ENCODE data around the gene ADAMTS2. TPM values are rescaled to one million over a fixed set of nuclear protein-coding genes. Genes with fewer than 3 reads are reported as not detected.
"Not testable (repeated sequence)": the region's sequence is repeated elsewhere in the genome, so short reads cannot be mapped to it uniquely, and the experiment has no call there.

Gene ADAMTS2
- total RNA-seq, 1 donor from 2014 or later = 25.5 TPM

DNA sequence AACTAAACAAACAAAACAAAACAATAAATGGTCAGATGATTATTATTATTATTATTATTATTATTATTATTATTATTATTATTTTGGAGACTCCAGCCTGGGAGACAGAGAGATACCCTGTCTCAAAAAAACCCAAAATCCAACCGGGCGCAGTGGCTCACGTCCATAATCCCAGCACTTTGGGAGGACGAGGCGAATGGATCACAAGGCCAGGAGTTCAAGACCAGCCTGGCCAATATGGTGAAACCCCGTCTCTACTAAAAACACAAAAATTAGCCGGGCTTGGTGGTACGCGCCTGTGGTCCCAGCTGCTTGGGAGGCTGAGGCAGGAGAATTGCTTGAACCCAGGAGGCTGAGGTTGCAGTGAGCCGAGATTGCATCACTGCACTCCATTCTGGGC lies 61.4 kb downstream of the ADAMTS2 start:
- not testable (repeated sequence) for DNase-seq (ENCODE audit: low read depth)

DNA sequence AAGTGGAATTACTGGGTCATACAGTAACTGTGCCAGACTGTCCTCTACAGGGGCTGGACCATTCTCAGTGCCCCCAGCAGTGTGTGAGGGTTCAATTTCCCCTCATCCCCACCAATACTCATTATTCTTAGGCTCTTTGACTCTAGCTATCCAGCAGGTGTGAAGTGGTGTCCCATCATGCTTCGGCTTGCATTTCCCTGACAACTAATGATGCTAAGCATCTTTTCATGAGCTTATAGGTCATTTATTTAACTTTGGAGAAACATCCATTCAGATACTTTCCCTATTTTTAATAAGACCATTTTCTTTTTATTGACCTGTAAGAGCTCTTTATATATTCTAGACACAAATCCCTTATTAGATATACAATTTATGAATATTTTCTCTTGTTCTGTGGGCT lies 63.6 kb downstream of the ADAMTS2 start:
- DNase-seq (ENCODE audit: low read depth) = no peak

DNA sequence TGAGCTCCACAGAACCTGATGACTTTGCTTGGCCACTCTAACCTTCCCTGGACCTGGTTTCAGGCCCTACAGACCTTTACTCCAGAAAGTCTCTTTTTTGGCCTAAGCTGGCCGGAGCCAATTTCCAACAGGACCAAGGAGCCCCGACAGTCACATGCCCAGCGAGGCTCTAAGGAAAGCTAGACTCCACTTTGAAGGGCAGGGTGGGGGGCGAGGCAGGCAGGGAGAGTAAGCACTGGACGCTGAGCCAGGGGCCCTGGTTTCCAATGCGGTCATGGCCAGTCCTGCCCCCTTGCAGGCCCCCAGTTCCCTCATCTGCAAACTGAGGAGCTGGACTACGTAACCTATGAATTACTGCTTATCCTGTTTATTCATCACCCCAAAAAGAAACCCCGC lies 65.2 kb downstream of the ADAMTS2 start:
- DNase-seq (ENCODE audit: low read depth) = no peak

DNA sequence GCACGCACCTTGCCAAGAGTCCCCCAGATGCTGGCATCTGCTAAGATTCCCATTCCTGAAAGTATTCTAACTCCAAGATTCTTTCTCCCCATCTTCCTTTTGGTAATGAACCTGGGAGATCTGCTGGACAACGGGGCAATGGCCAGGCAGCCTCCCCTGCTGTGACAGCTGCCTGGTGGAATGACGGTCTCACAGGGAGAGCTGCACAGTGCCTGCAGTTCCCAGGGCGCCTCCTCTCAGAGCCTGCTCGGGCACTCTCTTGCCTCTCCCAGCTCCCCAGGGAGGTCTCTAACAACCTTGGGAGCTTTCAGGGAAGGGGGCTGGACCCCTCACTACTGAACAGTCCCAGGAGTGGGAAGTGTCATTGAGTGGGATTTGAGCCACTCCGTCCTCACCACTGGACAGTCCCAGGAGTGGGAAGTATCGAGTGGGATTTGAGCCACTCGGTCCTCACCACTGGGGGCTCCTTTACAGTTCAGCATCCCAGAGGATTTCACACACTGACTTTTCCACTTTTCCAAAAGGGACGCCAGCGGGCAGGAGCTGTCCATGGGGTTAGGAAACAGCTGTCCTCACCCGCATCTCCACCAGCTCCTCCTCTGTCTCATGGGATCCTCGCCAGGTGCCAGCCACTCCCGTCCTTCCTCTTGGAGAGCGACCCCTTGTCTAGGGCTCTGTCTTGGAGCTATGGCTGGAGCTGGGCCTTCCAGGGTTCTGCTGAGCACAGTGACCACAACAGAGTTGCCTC lies 65.7 kb downstream of the ADAMTS2 start:
- DNase-seq (ENCODE audit: low read depth) = peak; percentile 70

DNA sequence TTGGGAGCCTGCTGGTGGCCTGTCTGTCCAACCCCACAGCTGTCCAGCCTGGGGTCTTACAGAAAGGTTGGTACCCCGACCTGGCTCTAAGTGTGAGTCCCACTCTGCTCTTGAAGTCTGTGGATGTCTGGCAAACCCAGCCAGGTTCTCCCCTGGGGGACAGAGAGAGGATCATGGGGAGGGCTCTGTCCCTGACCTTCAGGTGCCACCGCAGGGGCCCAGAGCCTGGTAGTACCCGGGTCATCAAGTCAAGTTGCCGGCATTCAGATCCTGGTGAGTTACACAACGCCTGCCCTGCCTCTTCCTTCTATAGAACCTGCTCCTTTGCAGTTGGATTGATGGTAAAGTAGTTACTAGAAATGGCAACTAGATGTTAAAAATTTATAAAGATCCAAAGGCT lies 66.7 kb downstream of the ADAMTS2 start:
- no peak for DNase-seq (ENCODE audit: low read depth)

DNA sequence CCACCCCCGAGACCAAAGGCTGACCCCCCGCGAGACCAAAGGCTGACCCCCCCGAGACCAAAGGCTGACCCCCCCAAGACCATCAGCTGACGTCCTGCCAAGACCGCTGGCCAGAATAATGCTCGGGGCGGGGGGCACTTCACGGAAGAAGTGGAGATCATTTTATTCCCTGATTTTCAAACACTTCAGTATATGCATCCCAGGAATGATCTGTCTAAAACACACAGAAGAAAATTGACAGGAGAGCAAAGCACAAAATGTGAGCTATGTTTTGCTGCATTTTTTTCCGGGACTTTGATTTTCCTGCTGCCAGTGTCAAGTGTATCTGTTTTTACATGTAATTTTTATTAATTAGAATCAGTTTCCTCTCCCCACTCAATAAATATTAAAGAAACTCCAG lies 67.1 kb downstream of the ADAMTS2 start:
- DNase-seq (ENCODE audit: low read depth) = no peak

DNA sequence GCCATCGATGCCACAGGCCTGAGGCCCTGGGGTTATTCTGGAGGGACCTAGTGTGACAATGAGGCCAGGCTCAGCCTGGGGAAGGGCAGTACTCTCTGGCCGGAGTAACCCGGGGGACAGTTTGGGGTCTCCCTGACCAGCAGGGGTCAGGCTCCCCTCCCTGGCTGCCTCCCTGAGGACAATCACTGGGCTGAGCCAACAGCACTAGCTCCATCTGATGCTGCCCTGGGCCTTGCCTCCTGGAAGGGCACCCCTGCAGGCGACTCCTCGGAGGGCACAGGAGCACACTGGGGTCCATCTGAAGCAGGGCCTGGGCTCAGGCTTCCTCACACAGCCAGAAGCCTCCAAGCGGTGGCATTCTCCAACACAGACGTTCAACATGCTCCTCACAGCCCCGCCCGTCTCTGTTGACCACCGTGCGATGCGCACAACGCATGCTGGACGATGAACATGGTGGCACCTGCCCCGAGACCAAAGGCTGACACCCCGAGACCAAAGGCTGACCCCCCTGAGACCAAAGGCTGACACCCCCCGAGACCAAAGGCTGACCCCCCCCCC lies 68.3 kb downstream of the ADAMTS2 start:
- DNase-seq (ENCODE audit: low read depth) = no peak

DNA sequence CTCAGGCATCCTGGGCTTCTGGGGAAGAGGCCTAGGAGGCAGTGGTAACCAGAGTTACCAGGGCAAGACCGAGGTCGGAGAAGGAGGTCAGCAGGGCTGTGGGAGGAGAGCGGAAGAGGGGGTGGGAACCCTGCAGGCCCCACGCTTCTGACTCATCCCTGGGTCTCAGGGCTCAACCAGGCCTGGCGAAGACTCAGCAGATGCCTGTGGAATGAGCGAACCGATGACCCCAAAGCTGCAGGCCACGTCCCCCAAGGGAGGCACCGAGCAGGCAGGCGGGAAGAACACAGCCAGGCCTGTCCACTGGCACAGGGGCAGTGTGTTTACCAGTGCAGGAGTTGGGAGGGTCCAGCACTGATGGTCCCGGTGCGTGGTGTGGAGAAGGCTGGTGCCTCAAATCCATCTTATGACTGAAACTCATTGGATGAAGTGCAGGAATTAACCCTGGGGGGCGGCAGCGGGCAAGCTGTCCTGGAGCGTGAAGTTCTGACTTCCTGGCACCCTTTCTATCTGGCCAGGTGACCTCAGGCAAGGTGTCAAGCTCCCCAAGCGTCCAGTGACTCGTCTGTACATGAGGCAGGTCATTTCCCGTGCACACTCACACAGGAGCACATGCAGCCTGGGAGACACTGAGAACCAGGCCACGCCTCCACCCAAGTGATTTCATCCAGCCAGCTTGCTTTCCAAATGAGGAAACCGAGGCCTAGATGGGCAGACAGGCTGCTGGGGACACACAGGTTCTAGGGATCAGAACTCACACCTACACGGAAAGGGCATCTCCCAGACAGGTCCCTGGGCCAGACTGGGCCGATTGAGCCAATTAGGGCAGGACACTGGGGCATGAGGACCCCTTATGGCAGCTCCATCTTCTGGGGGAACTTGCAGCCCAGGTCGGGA lies 69.1 kb downstream of the ADAMTS2 start:
- peak; percentile 98 for DNase-seq (ENCODE audit: low read depth)

DNA sequence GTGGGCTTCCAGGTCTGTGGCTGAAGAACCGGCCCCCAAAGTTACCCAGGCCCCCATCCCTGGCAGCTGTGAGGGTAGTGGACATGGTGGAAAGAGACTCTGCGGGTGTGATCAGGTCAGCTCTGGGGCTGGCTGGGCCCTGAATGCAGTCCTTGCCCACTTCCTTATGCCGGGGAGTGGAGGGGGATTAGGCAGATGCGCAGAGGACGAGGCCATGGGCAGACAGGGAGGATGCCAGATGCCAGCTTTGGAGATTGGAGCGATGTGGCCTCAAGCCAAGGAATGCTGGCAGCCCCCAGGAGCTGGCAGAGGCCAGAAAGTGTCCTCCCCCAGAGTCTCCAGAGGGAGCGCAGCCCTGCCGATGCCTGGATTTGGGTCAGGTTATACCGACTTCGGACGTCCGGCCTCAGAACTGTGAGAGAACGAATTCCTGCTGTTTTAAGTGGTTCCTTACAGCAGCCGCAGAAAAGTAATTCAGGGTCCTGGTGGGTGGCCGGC lies 69.8 kb downstream of the ADAMTS2 start:
- peak; percentile 73 for DNase-seq (ENCODE audit: low read depth)

DNA sequence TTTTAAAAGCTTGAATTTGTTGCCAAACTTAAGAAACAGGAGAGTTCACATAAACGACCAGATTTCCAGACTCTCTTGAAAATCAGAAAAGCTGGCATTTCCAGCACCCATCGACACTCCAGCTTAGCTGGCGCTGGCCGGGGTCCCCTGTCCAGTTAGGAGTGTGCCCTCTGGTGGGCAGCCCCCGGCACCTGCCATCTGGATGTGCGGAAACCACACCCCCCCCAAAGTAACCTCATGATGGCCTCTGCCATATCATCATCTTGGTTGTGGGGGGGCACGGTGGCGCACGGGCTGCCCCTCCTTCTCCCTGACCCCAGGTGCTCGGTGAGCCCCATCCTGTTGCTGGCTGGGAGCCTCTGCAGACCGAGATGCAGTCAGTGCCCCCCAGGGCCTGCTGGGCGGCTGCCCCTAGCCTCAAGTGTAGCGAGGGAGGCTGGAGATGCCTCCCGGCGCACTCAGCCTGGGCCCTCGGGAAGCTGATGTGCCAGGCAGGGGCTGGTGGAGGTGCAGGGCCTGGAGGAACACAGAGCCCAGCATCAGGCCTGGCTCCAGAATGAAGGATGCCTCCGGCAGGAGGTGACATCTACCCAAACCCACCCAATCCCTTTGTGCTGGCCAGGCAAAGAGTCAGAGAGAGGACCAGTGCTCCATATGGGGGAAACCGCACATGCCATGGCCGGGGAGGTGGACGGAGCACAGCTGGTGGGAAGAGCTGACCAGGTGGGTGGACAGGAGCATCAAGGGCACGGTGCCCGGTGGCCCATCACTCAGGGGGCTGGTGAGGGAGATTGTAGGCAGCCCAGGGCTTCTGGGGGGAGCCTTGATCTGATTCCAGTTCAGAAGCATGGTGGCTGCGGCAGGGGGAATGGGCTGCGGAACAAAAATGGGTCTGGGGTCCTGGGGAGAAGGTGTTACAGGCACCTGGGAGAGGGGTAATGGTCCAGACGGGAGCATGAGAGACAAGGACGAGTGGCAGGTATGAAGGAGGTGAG lies 70.6 kb downstream of the ADAMTS2 start:
- no peak for DNase-seq (ENCODE audit: low read depth)

DNA sequence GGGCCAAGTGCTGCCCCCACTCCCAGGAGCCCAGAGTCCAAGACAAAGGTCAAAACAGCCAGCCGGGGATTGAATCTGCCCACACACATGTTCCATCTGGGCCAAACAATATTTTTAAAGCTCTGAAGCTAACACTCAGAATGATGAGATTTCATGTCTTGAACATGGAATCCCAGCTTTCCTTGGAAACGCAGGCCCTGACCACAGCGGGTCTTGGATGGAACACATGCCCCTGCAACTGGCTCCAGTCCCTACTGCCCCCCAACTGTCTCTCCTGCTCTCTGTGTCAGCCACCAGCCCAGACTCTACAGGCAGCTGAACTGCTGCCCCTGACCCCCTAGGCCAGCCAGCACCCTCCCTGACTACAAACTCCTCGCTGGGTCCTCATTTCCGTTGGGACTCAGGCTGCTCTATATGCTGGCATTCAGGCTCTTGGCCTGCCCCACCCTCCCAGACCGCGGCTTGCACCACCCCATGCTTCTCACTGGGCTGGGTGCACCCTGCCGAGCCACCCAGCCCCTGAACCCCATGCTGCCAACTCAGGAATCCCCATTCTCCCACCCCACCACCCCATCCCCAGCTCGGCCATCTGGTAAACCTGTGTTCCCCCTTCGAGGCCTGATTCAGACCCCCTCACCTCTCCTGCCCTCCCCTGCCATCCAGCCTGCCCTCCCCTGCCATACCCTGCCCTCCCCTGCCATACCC lies 71.7 kb downstream of the ADAMTS2 start:
- no peak for DNase-seq (ENCODE audit: low read depth)

DNA sequence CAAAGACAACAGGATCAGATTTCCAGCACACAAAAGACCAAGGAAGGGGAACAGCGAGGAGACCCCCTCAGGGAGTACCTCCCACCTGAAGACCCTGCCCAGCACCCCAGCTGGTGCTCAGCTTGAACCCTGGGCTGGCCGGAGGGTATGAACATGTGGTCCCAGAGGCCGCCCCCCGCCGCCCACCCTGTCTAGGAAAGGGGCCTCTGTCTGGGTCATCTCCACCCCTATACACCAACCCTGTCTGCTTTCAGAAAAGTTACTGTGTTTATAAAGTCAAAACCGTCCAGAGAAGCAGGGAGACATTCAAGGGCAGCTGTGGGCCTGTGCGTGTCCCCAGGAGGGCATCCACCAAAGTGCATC lies 72.2 kb downstream of the ADAMTS2 start:
- DNase-seq (ENCODE audit: low read depth) = no peak

DNA sequence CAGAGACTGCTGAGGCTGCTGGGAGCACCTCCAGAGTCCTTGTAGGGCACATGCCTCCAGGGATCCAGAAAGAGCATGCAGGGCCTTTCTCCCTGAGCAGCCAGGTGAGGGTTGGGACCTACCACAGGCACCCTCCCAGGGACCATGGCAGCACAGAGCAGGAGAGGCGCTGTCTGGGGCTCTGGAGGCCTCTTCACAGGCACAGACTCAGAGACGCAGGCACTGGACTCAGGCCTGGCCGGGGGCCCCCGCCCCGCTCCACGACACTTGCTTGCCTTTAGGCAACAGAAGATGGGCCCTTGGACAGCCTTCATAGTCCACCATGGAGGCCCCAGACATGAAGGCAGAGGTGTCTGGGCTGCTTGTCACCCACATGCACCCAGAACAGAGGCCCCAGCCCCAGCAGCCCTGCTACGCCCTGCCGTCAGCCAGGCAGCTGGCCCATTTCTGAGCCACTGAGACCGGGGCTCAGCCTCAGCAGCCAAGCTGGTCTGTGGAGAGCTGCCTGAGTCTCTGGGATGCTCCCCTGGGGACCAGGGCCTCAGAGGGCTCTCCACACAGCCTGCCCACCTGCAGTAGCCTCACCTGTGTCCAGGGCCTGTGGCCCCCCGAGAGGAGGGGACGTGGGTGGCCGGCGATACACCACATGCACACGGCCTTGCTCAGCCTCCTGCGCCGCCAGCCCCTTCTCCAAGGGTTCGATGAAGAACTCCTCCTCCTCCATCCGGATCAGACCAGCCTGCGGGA lies 72.8 kb downstream of the ADAMTS2 start:
- no peak for DNase-seq (ENCODE audit: low read depth)

DNA sequence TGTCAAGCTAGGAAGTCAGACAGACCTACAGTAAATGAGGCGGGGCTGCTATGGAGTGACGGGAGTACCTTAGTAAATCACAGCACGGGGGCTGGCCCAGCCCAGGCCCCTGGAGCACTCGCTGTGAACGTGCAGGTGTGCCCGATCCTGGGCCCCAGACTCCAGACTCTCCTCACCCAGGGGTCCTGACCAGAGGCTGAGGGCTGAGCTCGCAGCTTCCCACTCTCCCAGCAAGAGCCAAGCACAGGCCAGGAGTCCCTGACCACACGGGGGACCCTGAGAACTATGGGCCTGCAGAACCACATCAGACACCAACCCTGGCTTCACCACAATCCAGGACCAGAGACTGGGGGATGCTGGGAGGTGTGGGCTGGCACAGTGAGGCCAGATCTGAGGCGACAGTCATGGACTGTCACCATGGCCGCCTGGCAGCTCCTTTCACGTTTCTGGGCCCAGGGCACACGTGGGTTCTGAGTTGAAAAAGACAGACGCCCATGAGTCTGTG lies 73.4 kb downstream of the ADAMTS2 start:
- DNase-seq (ENCODE audit: low read depth) = no peak

DNA sequence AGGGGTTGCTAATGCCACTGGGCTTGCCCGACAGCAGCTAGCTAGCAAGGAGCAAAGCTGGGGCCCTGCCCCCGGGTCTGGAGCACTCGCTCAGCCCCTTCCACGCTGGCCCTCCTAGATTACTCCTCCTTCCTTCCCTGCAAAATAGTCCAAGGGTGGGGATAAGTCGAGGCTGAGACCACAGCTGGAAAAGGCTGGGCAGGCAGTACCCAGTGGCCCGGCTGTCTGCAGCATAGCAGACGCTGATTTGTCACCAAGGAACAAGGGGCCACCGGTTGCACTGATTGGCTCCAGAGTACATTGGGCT lies 73.9 kb downstream of the ADAMTS2 start:
- no peak for DNase-seq (ENCODE audit: low read depth)

DNA sequence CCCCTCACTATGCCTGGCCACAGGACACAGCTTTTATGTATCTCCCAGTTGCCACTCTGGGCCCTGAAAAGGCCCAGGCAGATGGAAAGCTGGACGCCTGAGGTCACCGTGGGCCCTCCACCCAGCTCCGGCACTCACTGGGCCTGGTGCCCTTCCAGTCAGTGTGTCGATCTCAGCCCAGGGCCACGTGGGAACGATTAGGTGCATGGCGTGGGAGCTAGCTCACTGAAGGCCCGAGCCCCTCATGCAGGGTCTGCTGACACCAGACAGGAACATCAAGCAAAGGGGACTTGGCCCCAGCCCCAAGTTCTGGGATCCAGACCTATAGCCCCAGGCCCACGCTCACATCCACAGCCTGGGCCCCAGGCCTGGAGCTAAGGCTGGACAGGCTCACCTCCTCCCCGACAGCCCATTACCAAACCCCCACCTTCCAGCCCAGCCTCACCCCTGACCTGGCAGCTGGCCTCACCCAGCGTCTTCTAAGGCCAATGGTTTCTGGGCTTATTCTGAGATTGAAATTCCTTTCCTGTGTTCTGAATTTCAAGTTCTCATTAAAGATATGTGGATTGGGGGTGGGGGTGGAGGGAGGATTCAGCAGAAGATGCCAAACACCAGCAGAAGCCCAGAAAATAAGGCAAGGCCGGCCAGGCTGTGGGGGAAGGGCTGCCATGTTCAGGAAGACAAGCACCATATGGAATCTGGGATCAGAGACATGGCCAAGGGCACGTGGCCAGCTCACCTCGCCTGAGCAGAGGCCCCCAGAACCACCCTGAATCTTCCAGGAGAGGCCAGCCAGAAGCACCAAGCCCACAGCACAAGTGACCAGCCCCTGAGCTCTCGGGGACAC lies 74.5 kb downstream of the ADAMTS2 start:
- DNase-seq (ENCODE audit: low read depth) = no peak

DNA sequence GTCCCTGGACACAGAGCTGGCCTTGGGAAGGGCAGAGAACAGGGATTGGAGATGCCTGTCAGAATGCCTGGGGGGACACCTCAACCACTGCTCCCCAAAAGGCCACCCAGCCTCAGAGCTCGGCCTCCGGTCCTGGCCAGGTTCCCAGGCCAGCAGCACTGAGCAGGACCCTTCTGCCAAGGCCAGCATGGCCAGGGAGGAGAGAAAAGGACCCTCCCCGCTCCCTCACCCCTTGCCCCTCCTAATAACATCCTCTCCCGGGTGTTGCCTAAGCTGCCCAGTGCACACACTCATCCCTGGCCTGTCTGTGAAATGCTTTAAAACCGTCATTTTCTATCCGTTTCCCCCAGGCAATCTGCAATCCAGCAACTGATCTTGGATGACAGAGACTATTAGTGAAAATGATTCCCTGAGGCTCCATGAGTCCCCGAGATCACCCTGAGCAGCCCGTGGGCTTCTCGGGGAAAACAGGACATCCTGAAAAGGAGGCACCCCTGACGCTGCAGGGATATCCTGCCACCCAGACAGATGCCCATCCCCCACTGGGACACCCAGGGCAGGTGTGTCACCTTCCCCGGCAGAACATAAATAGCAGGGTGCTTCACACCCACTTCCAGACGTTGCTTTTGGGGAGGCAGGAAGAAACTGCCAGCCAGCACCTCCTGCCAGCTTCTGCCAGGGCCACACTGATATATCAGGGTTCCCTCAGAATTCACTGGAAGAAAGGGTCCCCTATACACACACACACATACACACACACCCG lies 75.3 kb downstream of the ADAMTS2 start:
- DNase-seq (ENCODE audit: low read depth) = no peak
